MM.1S (cell line): ENCODE results near the gene MSGN1.
A peak's percentile ranks its signal among the peaks of the same experiment; 100 is the strongest.

Source experiments
- DNase-seq: peaks from one replicate; pipeline ENCODE4 v3.0.0-alpha.2; 2015
- H2AFZ ChIP-seq: fragments of 300-600 bp; sonication (generic); 2 replicates; pipeline ENCODE4 v1.6.0; 2016; ENCODE audit warnings: antibody characterized with exemption, low read length
- H3F3A ChIP-seq: fragments of 300-600 bp; sonication (generic); 2 replicates; pipeline ENCODE4 v1.6.1; 2016; ENCODE audit warnings: mild to moderate bottlenecking, antibody characterized with exemption, low read length, moderate library complexity, mixed read lengths; ENCODE audit not compliant: insufficient read depth
- H3K27ac ChIP-seq: fragments of 300-600 bp; sonication (generic); 2 replicates; pipeline ENCODE4 v1.5.1; 2016; ENCODE audit warnings: mild to moderate bottlenecking, low read length
- H3K27me3 ChIP-seq: fragments of 300-600 bp; sonication (generic); replicated peaks from 2 replicates; pipeline ENCODE4 v1.6.0; 2016; ENCODE audit warnings: low read length; ENCODE audit not compliant: insufficient read depth
- H3K36me3 ChIP-seq: fragments of 300-600 bp; sonication (generic); replicated peaks from 2 replicates; pipeline ENCODE4 v1.6.1; 2016; ENCODE audit warnings: mild to moderate bottlenecking, low read length, mixed read lengths; ENCODE audit not compliant: insufficient read depth
- H3K4me1 ChIP-seq: fragments of 300-600 bp; sonication (generic); 2 replicates; pipeline ENCODE4 v1.6.1; 2016; ENCODE audit warnings: low read length, mixed read lengths
- H3K4me2 ChIP-seq: fragments of 300-600 bp; sonication (generic); 2 replicates; pipeline ENCODE4 v1.6.0; 2016; ENCODE audit warnings: low read depth, low read length
- H3K4me3 ChIP-seq: fragments of 300-600 bp; sonication (generic); 2 replicates; pipeline ENCODE4 v1.5.1; 2016; ENCODE audit warnings: low read length, mixed read lengths
- H3K79me2 ChIP-seq: fragments of 300-600 bp; sonication (generic); 2 replicates; pipeline ENCODE4 v1.6.1; 2016; ENCODE audit warnings: mixed run types, low read length, mixed read lengths
- H3K9ac ChIP-seq: fragments of 300-600 bp; sonication (generic); 2 replicates; pipeline ENCODE4 v1.6.1; 2016; ENCODE audit warnings: low read length, mixed read lengths
- H3K9me2 ChIP-seq: fragments of 300-600 bp; sonication (generic); replicated peaks from 2 replicates; pipeline ENCODE4 v1.6.1; 2016; ENCODE audit warnings: mild to moderate bottlenecking, low read length, mixed read lengths; ENCODE audit not compliant: insufficient read depth
- H3K9me3 ChIP-seq: fragments of 300-600 bp; sonication (generic); replicated peaks from 2 replicates; pipeline ENCODE4 v1.6.1; 2016; ENCODE audit warnings: mild to moderate bottlenecking, low read length, mixed read lengths; ENCODE audit not compliant: insufficient read depth
- H4K20me1 ChIP-seq: fragments of 300-600 bp; sonication (generic); 2 replicates; pipeline ENCODE4 v1.6.1; 2016; ENCODE audit warnings: mild to moderate bottlenecking, low read length, moderate library complexity, mixed read lengths; ENCODE audit not compliant: insufficient read depth
- CTCF ChIP-seq: fragments of 300-600 bp; sonication (generic); IDR thresholded peaks from 2 replicates; pipeline ENCODE4 v1.5.1; 2016; ENCODE audit warnings: antibody characterized with exemption, low read length, mixed read lengths
- EZH2 ChIP-seq: fragments of 300-600 bp; sonication (generic); optimal IDR thresholded peaks from 2 replicates; pipeline ENCODE3; 2017; ENCODE audit warnings: low read depth, mild to moderate bottlenecking, antibody characterized with exemption, low read length, mixed read lengths
- EZH2phosphoT487 ChIP-seq: fragments of 300-600 bp; sonication (generic); IDR thresholded peaks from 2 replicates; pipeline ENCODE4 v1.6.1; 2018; ENCODE audit warnings: antibody characterized with exemption, low read length

MSGN1 gene

DNA sequence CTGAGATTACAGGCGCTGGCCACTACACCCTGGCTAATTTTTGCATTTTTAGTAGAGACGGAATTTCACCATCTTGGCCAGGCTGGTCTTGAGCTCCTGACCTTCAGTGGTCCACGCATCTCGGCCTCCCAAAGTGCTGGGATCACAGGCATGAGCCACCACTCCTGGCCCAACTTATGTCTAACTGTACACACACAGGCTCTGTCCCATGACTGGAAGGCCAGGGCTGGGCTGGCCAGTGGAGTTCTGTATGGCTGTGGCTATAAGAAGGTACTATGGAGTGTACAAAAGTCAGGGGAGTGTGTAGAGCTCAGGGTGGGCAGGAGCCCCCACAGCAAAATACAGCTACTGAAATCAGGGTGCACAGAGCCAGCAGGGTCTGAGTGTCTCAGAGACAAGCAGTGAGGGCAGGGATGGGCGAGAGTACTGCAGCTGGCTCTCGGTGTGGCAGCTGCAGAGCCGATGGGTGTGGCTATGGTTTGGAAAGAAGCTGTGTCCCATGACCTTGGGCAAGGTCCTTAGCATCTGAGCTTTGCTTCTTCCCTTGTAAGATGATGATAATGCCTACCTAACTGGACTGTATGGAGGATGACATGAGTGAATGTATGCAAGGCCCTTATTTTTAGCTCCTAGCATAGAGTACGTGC, 10.4 kb upstream of the MSGN1 start:
- DNase-seq, result no peak
- no peak overlapping the region for H3K4me3 ChIP-seq
- H3K9ac ChIP-seq, result no peak overlapping the region
- H3F3A ChIP-seq, result no peaks in the 10 kb centered on the region
- H3K27me3 ChIP-seq, result no peaks in the 10 kb centered on the region
- H3K27ac ChIP-seq, result no peak overlapping the region
- no peaks in the 10 kb centered on the region for H3K36me3 ChIP-seq
- H3K79me2 ChIP-seq, result no peaks in the 10 kb centered on the region
- H2AFZ ChIP-seq, result no peak overlapping the region
- no peak overlapping the region for H3K4me2 ChIP-seq
- no peaks in the 10 kb centered on the region for H4K20me1 ChIP-seq
- no peaks in the 10 kb centered on the region for H3K9me3 ChIP-seq
- TF ChIP-seq CTCF (no peak), EZH2 (no peak), EZH2phosphoT487 (no peak)
- H3K9me2 ChIP-seq, result no peaks in the 10 kb centered on the region
- no peaks in the 10 kb centered on the region; the same call in 1 of the 2 replicates for H3K4me1 ChIP-seq

DNA sequence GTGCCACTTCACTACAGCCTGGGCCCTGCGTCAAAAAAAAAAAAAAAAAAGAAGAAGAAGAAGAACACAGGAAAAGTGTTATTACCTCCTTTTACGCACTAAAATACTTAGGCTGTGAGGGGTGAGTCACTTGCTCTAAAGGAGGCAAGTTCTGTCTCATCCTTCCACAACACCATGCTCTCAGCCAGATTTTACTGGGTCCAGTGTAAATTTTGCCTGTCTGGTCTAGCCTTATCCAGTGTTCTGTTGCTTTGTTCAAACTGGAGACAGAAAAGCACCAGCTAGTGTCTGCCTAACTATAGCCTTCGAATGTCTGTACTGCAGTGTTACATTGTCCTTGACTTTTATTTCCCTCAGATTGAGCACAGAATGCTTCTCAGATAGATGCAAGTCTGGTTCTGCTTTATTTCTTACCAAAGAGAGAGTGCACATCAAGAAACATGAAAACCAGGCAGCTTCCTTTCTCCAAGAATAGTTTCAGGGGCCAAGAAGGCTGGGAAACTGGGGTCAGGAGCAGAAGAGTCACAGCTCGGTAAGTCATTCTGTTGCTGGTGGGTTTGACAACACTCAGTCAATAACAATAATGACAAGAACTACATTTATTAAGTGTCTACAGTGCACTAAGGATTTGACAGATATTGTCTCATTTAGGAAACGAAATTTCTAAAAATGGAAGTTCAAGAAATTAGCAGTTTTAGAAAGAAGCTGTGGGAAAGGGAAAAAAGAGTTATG, 3.1 kb upstream of the MSGN1 start:
- Histone ChIP-seq H2AFZ (no peak overlapping the region), H3K9ac (no peak overlapping the region), H3K9me2 (no peaks in the 10 kb centered on the region), H3K27ac (no peak overlapping the region), H3K4me3 (peak overlapping the region; percentile 2; the same call in 1 of the 2 replicates), H3F3A (peaks cover 8% of the 10 kb centered on the region; the same call in 1 of the 2 replicates), H3K79me2 (no peaks in the 10 kb centered on the region), H3K27me3 (no peaks in the 10 kb centered on the region), H4K20me1 (no peaks in the 10 kb centered on the region), H3K36me3 (no peaks in the 10 kb centered on the region), H3K9me3 (no peaks in the 10 kb centered on the region), H3K4me2 (peak overlapping the region; percentile 58), H3K4me1 (peaks cover 16% of the 10 kb centered on the region)
- TF ChIP-seq EZH2 (no peak), CTCF (no peak), EZH2phosphoT487 (no peak)
- no peak for DNase-seq

- Histone ChIP-seq H3K4me2 (peak overlapping the region; percentile 58), H3K9ac (no peak overlapping the region), H3K36me3 (no peaks in the 10 kb centered on the region), H3K4me3 (peak overlapping the region; percentile 2; the same call in 1 of the 2 replicates), H3K9me2 (no peaks in the 10 kb centered on the region), H3K79me2 (no peaks in the 10 kb centered on the region), H3K4me1 (peaks cover 16% of the 10 kb centered on the region), H3K9me3 (no peaks in the 10 kb centered on the region), H3K27ac (no peak overlapping the region), H3K27me3 (no peaks in the 10 kb centered on the region), H4K20me1 (no peaks in the 10 kb centered on the region), H3F3A (peaks cover 8% of the 10 kb centered on the region; the same call in 1 of the 2 replicates), H2AFZ (no peak overlapping the region)
- DNase-seq, result peak; percentile 44
- no peak for TF ChIP-seq EZH2phosphoT487
- TF ChIP-seq CTCF, result no peak
- TF ChIP-seq EZH2, result no peak
Observed at GRCh38 chr2:17813742-17814473, 2.4 kb upstream of the MSGN1 start.
